Left lobe of liver (tissue), 2 donors: Measurements from ENCODE around the gene TMEM80. TPM values are rescaled to one million over a fixed set of nuclear protein-coding genes. Genes with fewer than 3 reads are reported as not detected.
A peak's percentile ranks its signal among the peaks of the same experiment; 100 is the strongest.
"Not testable (repeated sequence)": the region's sequence is repeated elsewhere in the genome, so short reads cannot be mapped to it uniquely, and the experiment has no call there.

ENCODE experiments used
- ATAC-seq: fragments of 200-7000 bp; cut with Tn5 transposase; one replicate; pipeline ENCODE4 v1.9.1; 2020; ENCODE audit warnings: mild to moderate bottlenecking, moderate library complexity
- DNase-seq: peaks from one replicate; pipeline ENCODE4 v3.0.0-alpha.2; 2020; ENCODE audit warnings: low spot score
- total RNA-seq: library from RNA; stranded (reverse); gene quantifications from one replicate; pipeline ENCODE4 v1.2.1, GENCODE V29; 2021
- donor health status: DM: no; HTN: no; CAD: no; lungs with moderate emphysema.
- donor health status: DM: no; HTN: yes; CAD: no.

The TMEM80 gene
- total RNA-seq, 1 donor from 2014 or later = 16.8 TPM

- ATAC-seq = peak; percentile 80
- peak; percentile 69 for DNase-seq
Observed at GRCh38 chr11:679271-680207, 16.1 kb upstream of the TMEM80 start.

GRCh38 chr11:680476-680875 is 15.1 kb upstream of the TMEM80 start:
- DNase-seq = no peak
- peak; percentile 23 for ATAC-seq

- DNase-seq (no peak), ATAC-seq (no peak)
Observed at GRCh38 chr11:680970-681369, 14.6 kb upstream of the TMEM80 start.

- ATAC-seq (peak; percentile 15), DNase-seq (no peak)
Observed at GRCh38 chr11:686451-687243, 9.0 kb upstream of the TMEM80 start.

- no peak for ATAC-seq
Observed at GRCh38 chr11:687751-688150, 7.9 kb upstream of the TMEM80 start.

GRCh38 chr11:688681-689080 is 6.9 kb upstream of the TMEM80 start:
- DNase-seq = no peak
- no peak for ATAC-seq

More at GRCh38 chr11:687751-688150, 7.9 kb upstream of the TMEM80 start:
- no peak for DNase-seq

GRCh38 chr11:689625-690024 is 6.0 kb upstream of the TMEM80 start:
- no peak for ATAC-seq

GRCh38 chr11:690244-690643 is 5.4 kb upstream of the TMEM80 start:
- not testable (repeated sequence) for ATAC-seq

More at GRCh38 chr11:689625-690024, 6.0 kb upstream of the TMEM80 start:
- DNase-seq = no peak

GRCh38 chr11:690738-691633 is 4.6 kb upstream of the TMEM80 start:
- ATAC-seq (no peak), DNase-seq (no peak)

More at GRCh38 chr11:690244-690643, 5.4 kb upstream of the TMEM80 start:
- not testable (repeated sequence) for DNase-seq

GRCh38 chr11:691710-692590 is 3.7 kb upstream of the TMEM80 start:
- ATAC-seq = no peak

GRCh38 chr11:692824-693414 is 2.7 kb upstream of the TMEM80 start:
- ATAC-seq = no peak
- no peak for DNase-seq

More at GRCh38 chr11:691710-692590, 3.7 kb upstream of the TMEM80 start:
- DNase-seq = no peak

GRCh38 chr11:693415-693831 is 2.2 kb upstream of the TMEM80 start:
- DNase-seq = no peak
- ATAC-seq = no peak

GRCh38 chr11:693887-694562 is 1.6 kb upstream of the TMEM80 start:
- DNase-seq (no peak), ATAC-seq (no peak)

- peak; percentile 80 for ATAC-seq
- DNase-seq = peak; percentile 97
Observed at GRCh38 chr11:694563-695287, 891 bp upstream of the TMEM80 start, which contains the start of gene DEAF1. Gene DEAF1 (minus strand): TSS chr11:695222. CDS start chr11:695047, 175 bp downstream.

- no peak for DNase-seq
- ATAC-seq = no peak
Observed at GRCh38 chr11:695288-695537, 403 bp upstream of the TMEM80 start.

- ATAC-seq (no peak), DNase-seq (no peak)
Observed at GRCh38 chr11:696955-697491, 1.4 kb downstream of the TMEM80 start.

GRCh38 chr11:697811-698311 is 2.2 kb downstream of the TMEM80 start:
- no peak for ATAC-seq
- DNase-seq = no peak
